Breast epithelium (tissue), 3 donors: Measurements from ENCODE around the gene CCDC144A.
"Not testable (repeated sequence)": the region's sequence is repeated elsewhere in the genome, so short reads cannot be mapped to it uniquely, and the experiment has no call there.

ENCODE experiments used
- POLR2A ChIP-seq: fragments of 450-650 bp; IDR thresholded peaks from one replicate; pipeline ENCODE4 v1.6.1; 2016; ENCODE audit warnings: antibody characterized with exemption, mild to moderate bottlenecking, moderate library complexity
- POLR2AphosphoS5 ChIP-seq, 3 donors: sonication (generic); formaldehyde crosslinking; IDR thresholded peaks; one replicate each; pipeline ENCODE4 v1.6.1; 2017; ENCODE audit warnings: antibody characterized with exemption in 3 of 3
- TF ChIP-seq, protein P1 (sequence below), 3 donors: fragments of 450-650 bp; IDR thresholded peaks; one replicate each; pipeline ENCODE4 v1.5.1; 2016 to 2017; ENCODE audit warnings: antibody characterized with exemption in 3 of 3, mild to moderate bottlenecking in 3 of 3, moderate library complexity in 3 of 3

DNA sequence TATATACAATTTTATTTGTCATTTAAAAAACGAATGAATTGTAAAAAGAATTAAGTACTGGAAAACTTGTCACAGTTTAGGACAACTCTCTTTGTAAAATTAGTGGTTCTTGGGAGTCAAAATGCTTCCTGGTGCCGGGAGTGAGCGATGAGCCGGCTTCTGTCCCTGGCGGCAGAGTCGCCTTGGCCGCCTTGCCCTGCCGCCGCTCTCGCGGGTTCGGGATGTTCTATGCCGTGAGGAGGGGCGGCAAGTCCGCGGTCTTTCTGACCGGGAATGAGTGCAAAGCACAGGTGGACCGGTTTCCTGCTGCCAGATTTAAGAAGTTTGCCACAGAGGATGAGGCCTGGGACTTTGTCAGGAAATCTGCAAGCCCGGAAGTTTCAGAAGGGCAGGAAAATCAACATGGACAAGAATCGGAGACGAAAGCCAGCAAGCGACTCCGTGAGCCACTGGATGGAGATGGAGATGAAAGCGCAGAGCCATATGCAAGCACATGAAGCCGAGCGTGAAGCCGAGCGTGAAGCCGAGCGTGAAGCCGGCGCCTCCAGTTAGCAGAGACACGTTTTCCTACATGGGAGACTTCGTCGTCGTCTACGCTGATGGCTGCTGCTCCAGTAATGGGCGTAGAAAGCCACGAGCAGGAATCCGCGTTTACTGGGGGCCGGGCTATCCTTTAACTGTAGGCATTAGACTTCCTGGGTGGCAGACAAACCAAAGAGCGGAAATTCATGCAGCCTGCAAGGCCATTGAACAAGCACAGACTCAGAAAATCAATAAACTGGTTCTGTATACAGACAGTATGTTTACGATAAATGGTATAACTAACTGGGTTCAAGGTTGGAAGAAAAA lies 6.5 kb upstream of the CCDC144A start:
- TF ChIP-seq, protein P1, sequence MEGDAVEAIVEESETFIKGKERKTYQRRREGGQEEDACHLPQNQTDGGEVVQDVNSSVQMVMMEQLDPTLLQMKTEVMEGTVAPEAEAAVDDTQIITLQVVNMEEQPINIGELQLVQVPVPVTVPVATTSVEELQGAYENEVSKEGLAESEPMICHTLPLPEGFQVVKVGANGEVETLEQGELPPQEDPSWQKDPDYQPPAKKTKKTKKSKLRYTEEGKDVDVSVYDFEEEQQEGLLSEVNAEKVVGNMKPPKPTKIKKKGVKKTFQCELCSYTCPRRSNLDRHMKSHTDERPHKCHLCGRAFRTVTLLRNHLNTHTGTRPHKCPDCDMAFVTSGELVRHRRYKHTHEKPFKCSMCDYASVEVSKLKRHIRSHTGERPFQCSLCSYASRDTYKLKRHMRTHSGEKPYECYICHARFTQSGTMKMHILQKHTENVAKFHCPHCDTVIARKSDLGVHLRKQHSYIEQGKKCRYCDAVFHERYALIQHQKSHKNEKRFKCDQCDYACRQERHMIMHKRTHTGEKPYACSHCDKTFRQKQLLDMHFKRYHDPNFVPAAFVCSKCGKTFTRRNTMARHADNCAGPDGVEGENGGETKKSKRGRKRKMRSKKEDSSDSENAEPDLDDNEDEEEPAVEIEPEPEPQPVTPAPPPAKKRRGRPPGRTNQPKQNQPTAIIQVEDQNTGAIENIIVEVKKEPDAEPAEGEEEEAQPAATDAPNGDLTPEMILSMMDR (IDR thresholded peaks at IDR 0.05) = not testable (repeated sequence)
- TF ChIP-seq POLR2A; POLR2AphosphoS5 (IDR thresholded peaks at IDR 0.05): not testable (repeated sequence)
